BE2C (cell line): ENCODE measurements around the gene CMIP.
"Not testable (repeated sequence)": the region's sequence is repeated elsewhere in the genome, so short reads cannot be mapped to it uniquely, and the experiment has no call there.

Experiments
- DNase-seq: peaks from one replicate; pipeline ENCODE4 v3.0.0-alpha.2; 2020
- H3K27me3 ChIP-seq: fragments of 250-450 bp; sonication (Bioruptor Pico); 2 replicates; pipeline ENCODE4 v1.5.1; 2020; ENCODE audit warnings: mild to moderate bottlenecking
- H3K36me3 ChIP-seq: fragments of 250-450 bp; sonication (Bioruptor Pico); 2 replicates; pipeline ENCODE4 v1.5.1; 2020; ENCODE audit warnings: mild to moderate bottlenecking
- H3K4me1 ChIP-seq: fragments of 250-450 bp; sonication (Bioruptor Pico); 2 replicates; pipeline ENCODE4 v1.5.1; 2020
- H3K4me3 ChIP-seq: 2 replicates; pipeline ENCODE4 v1.5.1; 2011; ENCODE audit warnings: low read depth, low read length
- H3K9me3 ChIP-seq: fragments of 250-450 bp; sonication (Bioruptor Pico); 2 replicates; pipeline ENCODE4 v1.5.1; 2020
- CTCF ChIP-seq: IDR thresholded peaks from 2 replicates; pipeline ENCODE4 v1.5.1; 2012; ENCODE audit warnings: mild to moderate bottlenecking, low read depth, low read length

The CMIP gene

GRCh38 chr16:81519301-81520150 lies 74.9 kb downstream of the CMIP start:
- Histone ChIP-seq H3K4me1 (no peaks in the 10 kb centered on the region), H3K27me3 (no peaks in the 10 kb centered on the region), H3K36me3 (no peaks in the 10 kb centered on the region), H3K4me3 (no peak overlapping the region), H3K9me3 (no peaks in the 10 kb centered on the region)
- TF ChIP-seq CTCF: no peak
- no peak for DNase-seq

DNA sequence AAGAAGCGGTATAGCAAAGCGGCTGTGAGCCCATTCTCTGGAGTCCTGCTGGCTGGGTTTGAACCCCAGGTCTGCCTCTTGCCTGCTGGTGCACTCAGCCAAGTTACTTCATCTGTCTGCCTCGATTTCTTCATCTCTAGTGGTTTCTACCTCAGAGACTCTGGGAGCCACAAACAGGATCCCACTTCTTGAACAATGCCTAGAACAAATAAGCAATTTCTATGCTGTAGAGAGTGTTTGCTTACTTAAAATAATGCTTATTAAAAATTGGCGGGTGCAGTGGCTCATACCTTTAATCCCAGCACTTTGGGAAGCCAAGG lies 75.5 kb downstream of the CMIP start:
- no peak for TF ChIP-seq CTCF
- no peak for DNase-seq
- H3K27me3 ChIP-seq: no peaks in the 10 kb centered on the region
- no peaks in the 10 kb centered on the region for H3K4me1 ChIP-seq
- no peak overlapping the region for H3K4me3 ChIP-seq
- no peaks in the 10 kb centered on the region for H3K9me3 ChIP-seq
- H3K36me3 ChIP-seq: no peaks in the 10 kb centered on the region

DNA sequence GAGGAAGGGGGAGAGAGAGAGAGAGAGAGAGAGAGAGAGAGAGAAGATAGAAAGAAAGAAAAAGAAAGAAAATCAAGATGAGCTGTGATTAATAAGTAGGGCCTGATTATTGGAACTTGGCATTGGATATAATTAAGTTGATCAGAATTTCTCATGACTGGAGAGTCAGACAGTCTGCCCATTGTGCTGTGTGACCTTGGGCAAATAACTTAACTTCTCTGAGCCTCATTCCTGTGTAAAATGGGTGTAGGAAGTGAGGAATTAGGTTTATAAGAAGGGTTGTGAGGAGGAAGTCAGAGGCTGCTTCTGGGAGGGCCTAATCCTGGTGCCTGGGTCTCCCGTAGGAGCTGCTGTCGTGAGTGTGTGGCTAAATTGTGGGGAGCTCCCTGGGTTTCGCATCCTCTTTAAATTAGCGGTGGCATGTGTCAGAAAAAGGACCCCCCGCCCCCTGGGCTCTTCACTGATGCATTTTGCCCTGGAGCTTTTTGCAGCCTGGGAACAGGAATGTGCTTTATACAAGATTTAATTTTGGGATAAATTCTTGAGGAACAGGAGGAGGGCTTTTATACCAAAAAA lies 76.0 kb downstream of the CMIP start:
- H3K36me3 ChIP-seq: no peaks in the 10 kb centered on the region
- DNase-seq: no peak
- no peak overlapping the region for H3K4me3 ChIP-seq
- no peaks in the 10 kb centered on the region for H3K4me1 ChIP-seq
- TF ChIP-seq CTCF: no peak
- no peaks in the 10 kb centered on the region for H3K27me3 ChIP-seq
- H3K9me3 ChIP-seq: no peaks in the 10 kb centered on the region

GRCh38 chr16:81521141-81521626 lies 76.6 kb downstream of the CMIP start:
- DNase-seq: no peak
- no peak for TF ChIP-seq CTCF
- H3K36me3 ChIP-seq: no peaks in the 10 kb centered on the region
- no peaks in the 10 kb centered on the region for H3K9me3 ChIP-seq
- no peaks in the 10 kb centered on the region for H3K4me1 ChIP-seq
- H3K27me3 ChIP-seq: no peaks in the 10 kb centered on the region
- H3K4me3 ChIP-seq: no peak overlapping the region

GRCh38 chr16:81522108-81522701 lies 77.6 kb downstream of the CMIP start:
- DNase-seq: no peak
- Histone ChIP-seq H3K9me3 (no peaks in the 10 kb centered on the region), H3K27me3 (no peaks in the 10 kb centered on the region), H3K36me3 (no peaks in the 10 kb centered on the region), H3K4me1 (no peaks in the 10 kb centered on the region), H3K4me3 (no peak overlapping the region)
- TF ChIP-seq CTCF: no peak

- not testable (repeated sequence) for H3K27me3 ChIP-seq, H3K36me3 ChIP-seq, H3K9me3 ChIP-seq, DNase-seq, H3K4me3 ChIP-seq, H3K4me1 ChIP-seq
Measured at GRCh38 chr16:81522851-81523250, 78.2 kb downstream of the CMIP start.
